ENCODE measurements around the gene LEMD1.

GRCh38 chr1:205456868-205457745 lies 35.3 kb upstream of the LEMD1 start:
- TF ChIP-seq CTCF (IDR thresholded peaks at IDR 0.05 in 8 of 11, conservative IDR thresholded peaks at IDR 0.05 in 3 of 11): no peak
- no peak for TF ChIP-seq POLR2AphosphoS5 (IDR thresholded peaks at IDR 0.05)

All from spleen (tissue), 7 donors.